Loucy (cell line): ENCODE results near the gene ADAMTS12.

Source experiments
- H2AFZ ChIP-seq: fragments of 200-600 bp; sonication (generic); 2 replicates; pipeline ENCODE4 v1.6.0; 2016; ENCODE audit warnings: antibody characterized with exemption, mild to moderate bottlenecking, low read length, moderate library complexity
- H3F3A ChIP-seq: fragments of 200-600 bp; 2 replicates; pipeline ENCODE4 v1.6.0; 2016; ENCODE audit warnings: antibody characterized with exemption, low read depth, mild to moderate bottlenecking
- H3K27me3 ChIP-seq: fragments of 200-600 bp; sonication (generic); 2 replicates; pipeline ENCODE4 v1.6.1; 2014; ENCODE audit warnings: low read length, mild to moderate bottlenecking; ENCODE audit not compliant: insufficient read depth, poor library complexity, severe bottlenecking
- H3K36me3 ChIP-seq: fragments of 200-600 bp; sonication (generic); 2 replicates; pipeline ENCODE4 v1.6.1; 2016; ENCODE audit warnings: low read length; ENCODE audit not compliant: insufficient read depth
- H3K4me1 ChIP-seq: fragments of 200-600 bp; sonication (generic); 2 replicates; pipeline ENCODE4 v1.5.1; 2014; ENCODE audit warnings: low read length, mild to moderate bottlenecking; ENCODE audit not compliant: insufficient read depth, poor library complexity, severe bottlenecking
- H3K4me2 ChIP-seq: fragments of 200-600 bp; sonication (generic); 2 replicates; pipeline ENCODE4 v1.6.0; 2014; ENCODE audit warnings: antibody characterized with exemption, low read length, low read depth, mild to moderate bottlenecking; ENCODE audit not compliant: poor library complexity, severe bottlenecking
- H3K4me3 ChIP-seq: fragments of 200-600 bp; sonication (generic); 2 replicates; pipeline ENCODE4 v1.5.1; 2014; ENCODE audit warnings: low read length, mild to moderate bottlenecking, mixed read lengths; ENCODE audit not compliant: poor library complexity, severe bottlenecking
- H3K79me2 ChIP-seq: fragments of 200-600 bp; sonication (generic); 2 replicates; pipeline ENCODE4 v1.6.1; 2014; ENCODE audit warnings: low read length; ENCODE audit not compliant: insufficient read depth
- H3K9ac ChIP-seq: fragments of 200-600 bp; sonication (generic); 2 replicates; pipeline ENCODE4 v1.6.0; 2014; ENCODE audit warnings: mild to moderate bottlenecking, low read depth, low read length, moderate library complexity; ENCODE audit not compliant: poor library complexity, severe bottlenecking
- H3K9me2 ChIP-seq: fragments of 200-600 bp; sonication (generic); replicated peaks from 2 replicates; pipeline ENCODE4 v1.6.1; 2016; ENCODE audit warnings: low read depth, low read length, mixed read lengths
- H3K9me3 ChIP-seq: fragments of 200-600 bp; sonication (generic); 2 replicates; pipeline ENCODE4 v1.6.1; 2014; ENCODE audit warnings: mild to moderate bottlenecking, antibody characterized with exemption, low read length, low read depth; ENCODE audit not compliant: insufficient read depth
- H4K20me1 ChIP-seq: fragments of 200-600 bp; sonication (generic); 2 replicates; pipeline ENCODE4 v1.6.0; 2014; ENCODE audit warnings: antibody characterized with exemption, low read length, mild to moderate bottlenecking; ENCODE audit not compliant: insufficient read depth, poor library complexity, severe bottlenecking
- EZH2phosphoT487 ChIP-seq: fragments of 200-600 bp; IDR thresholded peaks from 2 replicates; pipeline ENCODE4 v1.6.1; 2018; ENCODE audit warnings: antibody characterized with exemption, mild to moderate bottlenecking, moderate library complexity, borderline replicate concordance
- TF ChIP-seq, protein P1 (sequence below): fragments of 200-600 bp; sonication (generic); conservative IDR thresholded peaks from 2 replicates; pipeline ENCODE4 v1.5.1; 2014; ENCODE audit warnings: mild to moderate bottlenecking, antibody characterized with exemption, low read length

ADAMTS12 gene

DNA sequence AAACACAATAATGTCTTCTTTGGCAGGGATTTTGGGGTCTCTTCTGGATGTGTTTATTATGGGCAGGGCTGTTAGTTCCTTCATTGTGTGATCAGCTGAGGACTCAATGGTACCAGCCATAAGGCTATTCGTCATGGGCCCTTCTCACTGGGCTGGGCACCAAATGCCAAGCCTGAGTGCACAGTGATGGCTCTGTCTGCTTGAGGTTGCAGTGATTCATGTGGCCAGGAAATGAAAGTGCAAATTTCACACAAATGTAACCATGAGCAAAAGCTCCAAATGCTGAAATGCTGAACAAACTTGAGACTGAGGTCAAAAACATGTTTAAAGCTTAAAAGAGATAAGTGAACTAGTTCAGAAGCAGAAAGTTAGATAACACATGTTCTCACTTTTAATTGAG, 260.0 kb downstream of the ADAMTS12 start:
- no peaks in the 10 kb centered on the region for H3K4me1 ChIP-seq
- H3K9me2 ChIP-seq: no peaks in the 10 kb centered on the region
- no peaks in the 10 kb centered on the region for H3K79me2 ChIP-seq
- no peaks in the 10 kb centered on the region for H3K27me3 ChIP-seq
- H3K36me3 ChIP-seq: no peaks in the 10 kb centered on the region
- no peaks in the 10 kb centered on the region for H3K9me3 ChIP-seq
- no peak overlapping the region for H3K4me3 ChIP-seq
- no peaks in the 10 kb centered on the region for H4K20me1 ChIP-seq
- H3K4me2 ChIP-seq: no peak overlapping the region
- no peak overlapping the region for H2AFZ ChIP-seq
- TF ChIP-seq, protein P1, sequence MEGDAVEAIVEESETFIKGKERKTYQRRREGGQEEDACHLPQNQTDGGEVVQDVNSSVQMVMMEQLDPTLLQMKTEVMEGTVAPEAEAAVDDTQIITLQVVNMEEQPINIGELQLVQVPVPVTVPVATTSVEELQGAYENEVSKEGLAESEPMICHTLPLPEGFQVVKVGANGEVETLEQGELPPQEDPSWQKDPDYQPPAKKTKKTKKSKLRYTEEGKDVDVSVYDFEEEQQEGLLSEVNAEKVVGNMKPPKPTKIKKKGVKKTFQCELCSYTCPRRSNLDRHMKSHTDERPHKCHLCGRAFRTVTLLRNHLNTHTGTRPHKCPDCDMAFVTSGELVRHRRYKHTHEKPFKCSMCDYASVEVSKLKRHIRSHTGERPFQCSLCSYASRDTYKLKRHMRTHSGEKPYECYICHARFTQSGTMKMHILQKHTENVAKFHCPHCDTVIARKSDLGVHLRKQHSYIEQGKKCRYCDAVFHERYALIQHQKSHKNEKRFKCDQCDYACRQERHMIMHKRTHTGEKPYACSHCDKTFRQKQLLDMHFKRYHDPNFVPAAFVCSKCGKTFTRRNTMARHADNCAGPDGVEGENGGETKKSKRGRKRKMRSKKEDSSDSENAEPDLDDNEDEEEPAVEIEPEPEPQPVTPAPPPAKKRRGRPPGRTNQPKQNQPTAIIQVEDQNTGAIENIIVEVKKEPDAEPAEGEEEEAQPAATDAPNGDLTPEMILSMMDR: no peak
- no peak for TF ChIP-seq EZH2phosphoT487
- H3F3A ChIP-seq: no peaks in the 10 kb centered on the region
- H3K9ac ChIP-seq: no peak overlapping the region

DNA sequence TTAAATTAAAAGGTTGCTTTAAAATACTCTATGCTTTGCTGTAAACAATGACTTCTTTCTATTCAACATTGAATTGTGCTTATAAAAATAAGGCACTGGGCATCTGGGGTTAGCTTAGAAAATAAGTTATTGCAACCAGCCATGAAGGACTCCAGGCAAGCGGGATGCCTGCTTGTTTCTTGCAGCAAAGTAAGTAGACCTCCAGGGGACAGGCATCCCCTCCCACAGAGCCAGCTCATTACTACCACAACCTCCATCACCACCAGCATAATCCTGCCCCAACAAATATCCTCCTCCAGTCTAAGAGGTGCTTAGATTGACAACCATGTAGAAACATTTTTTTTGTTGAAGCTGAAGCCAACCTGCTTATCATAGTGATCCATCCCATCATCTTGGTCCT, 260.7 kb downstream of the ADAMTS12 start:
- no peak overlapping the region for H2AFZ ChIP-seq
- no peaks in the 10 kb centered on the region for H3K79me2 ChIP-seq
- no peak overlapping the region for H3K9ac ChIP-seq
- no peaks in the 10 kb centered on the region for H3K9me3 ChIP-seq
- H3F3A ChIP-seq: no peaks in the 10 kb centered on the region
- no peak for TF ChIP-seq EZH2phosphoT487
- TF ChIP-seq, protein P1: no peak
- no peaks in the 10 kb centered on the region for H4K20me1 ChIP-seq
- no peaks in the 10 kb centered on the region for H3K36me3 ChIP-seq
- H3K4me2 ChIP-seq: no peak overlapping the region
- no peaks in the 10 kb centered on the region for H3K9me2 ChIP-seq
- no peaks in the 10 kb centered on the region for H3K4me1 ChIP-seq
- no peaks in the 10 kb centered on the region for H3K27me3 ChIP-seq
- no peak overlapping the region for H3K4me3 ChIP-seq

DNA sequence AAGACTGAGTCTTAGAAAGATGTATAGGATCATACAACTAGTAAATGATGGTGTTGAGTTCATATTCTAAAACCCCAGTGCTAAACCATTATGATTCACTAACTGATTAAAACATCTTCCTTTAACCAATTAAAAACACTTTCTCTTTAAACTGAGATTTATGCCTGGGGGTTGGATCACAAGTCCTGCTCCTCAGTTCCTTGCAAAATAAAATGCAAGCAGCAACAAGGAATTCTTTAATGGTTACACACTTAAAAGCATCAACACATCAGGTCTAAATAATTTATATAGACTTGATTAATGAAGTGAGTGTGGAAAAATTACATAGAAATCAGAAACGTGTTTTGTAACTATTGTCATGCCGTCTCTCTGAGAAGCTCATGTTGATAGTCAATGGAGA, 261.8 kb downstream of the ADAMTS12 start:
- Histone ChIP-seq H3K27me3 (no peaks in the 10 kb centered on the region), H3K36me3 (no peaks in the 10 kb centered on the region)

More for the DNA sequence above, 261.8 kb downstream of the ADAMTS12 start:
- Histone ChIP-seq H3K4me2 (no peak overlapping the region), H3K9ac (no peak overlapping the region), H2AFZ (no peak overlapping the region), H3K79me2 (no peaks in the 10 kb centered on the region), H3K9me3 (no peaks in the 10 kb centered on the region), H3F3A (no peaks in the 10 kb centered on the region), H4K20me1 (no peaks in the 10 kb centered on the region), H3K4me3 (no peak overlapping the region), H3K9me2 (no peaks in the 10 kb centered on the region), H3K4me1 (no peaks in the 10 kb centered on the region)
- TF ChIP-seq EZH2phosphoT487: no peak
- TF ChIP-seq, protein P1: no peak
